ENCODE measurements around the gene MYL4. TPM values are rescaled to one million over a fixed set of nuclear protein-coding genes. Genes with fewer than 3 reads are reported as not detected.

MYL4 gene
- total and polyA plus RNA-seq, 2 of the 8 experiments (the other 6 are each of a cell fraction or from before 2014, with no cell fraction given) = 0.12 TPM; not detected in 1

- CTCF ChIA-PET (ENCODE audit: partially characterized antibody) = interaction anchor here (3.1 to 7.3 kb wide), 2 partner anchors 11 to 82 kb away, joined by 16 to 105 read pairs; no protein-coding TSS in a partner anchor
- no peak overlapping the region for H3K4me3 ChIP-seq (ENCODE audit: extremely low read depth in 1 of 4, insufficient read depth in 2 of 4, low read depth in 3 of 4, low read length in 4 of 4)
- no peaks in the 10 kb centered on the region for H3K23me2 ChIP-seq (ENCODE audit: low read depth, low read length)
- H3K9me3 ChIP-seq (ENCODE audit: insufficient read depth in 2 of 2, low read depth in 1 of 2, low read length in 1 of 2) = no peaks in the 10 kb centered on the region
- no peak overlapping the region for H2AFZ ChIP-seq (ENCODE audit: low read length)
- POLR2A ChIA-PET (ENCODE audit: partially characterized antibody) = interaction anchor here (0.6 kb wide), 1 partner anchor 307 kb away, joined by 3 read pairs; no protein-coding TSS in a partner anchor
- no peak overlapping the region for H3K18ac ChIP-seq (ENCODE audit: extremely low read depth, low read length)
- no peak overlapping the region for H3K4me2 ChIP-seq (ENCODE audit: insufficient read depth in 1 of 2, low read depth in 2 of 2, low read length in 2 of 2)
- H4K91ac ChIP-seq (replicated peaks; ENCODE audit: insufficient read length, low read length) = no peak overlapping the region
- WGBS, 2 experiments (ENCODE audit: extremely low coverage in 1 of 2, insufficient coverage in 1 of 2, insufficient read length in 1 of 2, insufficient replicate concordance in 2 of 2, low coverage in 1 of 2, low lambda C conversion rate in 2 of 2, missing lambda C conversion rate in 1 of 2) = 82% methylated on average over 3 of the region's 3 CpGs; no CpG with 5 or more reads in 1 of the 2 experiments
- H4K5ac ChIP-seq (ENCODE audit: insufficient read length, low read depth, low read length) = no peak overlapping the region
- no peak overlapping the region for H3K9ac ChIP-seq (replicated peaks in 1 of 4; ENCODE audit: extremely low read depth in 1 of 4, low read depth in 3 of 4, low read length in 3 of 4)
- DNase-seq (ENCODE audit: low read depth in 1 of 2, low spot score in 2 of 2) (no peak), FAIRE-seq (no peak)
- no peaks in the 10 kb centered on the region for H3K36me3 ChIP-seq (ENCODE audit: control insufficient read depth in 2 of 4, insufficient read depth in 4 of 4, low read length in 3 of 4)
- H2BK15ac ChIP-seq (ENCODE audit: low read length) = no peak overlapping the region
- 0 out of 7 replicates have a peak, but pooled peaks cover 0 to 1% (median 0%) of the 10 kb centered on the region in 4 experiments for H3K27me3 ChIP-seq (replicated peaks in 1 of 4; ENCODE audit: control insufficient read depth in 3 of 4, extremely low read depth in 1 of 4, insufficient read depth in 3 of 4, low read length in 3 of 4)
- H2BK12ac ChIP-seq (ENCODE audit: low read depth, low read length) = no peak overlapping the region
- TF ChIP-seq CHD2 (IDR thresholded peaks at IDR 0.05; ENCODE audit: low read length) (no peak), MAX (IDR thresholded peaks at IDR 0.05) (no peak), POU5F1 (IDR thresholded peaks at IDR 0.05; ENCODE audit: low read depth, low read length) (no peak), SP1 (IDR thresholded peaks at IDR 0.05; ENCODE audit: low read depth, low read length) (no peak), TCF12 (IDR thresholded peaks at IDR 0.05; ENCODE audit: low read depth, low read length) (no peak), RAD21 (IDR thresholded peaks at IDR 0.05 in 1 of 2, conservative IDR thresholded peaks at IDR 0.05 in 1 of 2; ENCODE audit: low read depth in 2 of 2, low read length in 2 of 2) (no peak), SAP30 (IDR thresholded peaks at IDR 0.05; ENCODE audit: insufficient read depth, insufficient replicate concordance, low read length) (no peak), CBX5 (IDR thresholded peaks at IDR 0.05; ENCODE audit: low read depth, low read length) (no peak), SP2 (IDR thresholded peaks at IDR 0.05; ENCODE audit: low read length) (no peak), BCL11A (IDR thresholded peaks at IDR 0.05; ENCODE audit: low read depth in 2 of 2, low read length in 2 of 2) (no peak), NANOG (IDR thresholded peaks at IDR 0.05; ENCODE audit: insufficient read depth, low read depth, low read length, poor library complexity, severe bottlenecking) (no peak), ZNF274 (IDR thresholded peaks at IDR 0.05; ENCODE audit: borderline replicate concordance, extremely low read depth, low read length) (no peak), BACH1 (IDR thresholded peaks at IDR 0.05; ENCODE audit: low read length) (no peak)
- no peaks in the 10 kb centered on the region for H3K79me1 ChIP-seq (ENCODE audit: low read depth, low read length)
- peak overlapping the region; percentile 7; the same call in 1 of the 2 replicates for H4K8ac ChIP-seq (ENCODE audit: extremely low read depth, insufficient read depth, low read length)
- no peaks in the 10 kb centered on the region for H3K79me2 ChIP-seq (ENCODE audit: control insufficient read depth in 1 of 2, insufficient read depth in 2 of 2, low read length in 2 of 2)
- H2AK5ac ChIP-seq (ENCODE audit: low read depth, low read length) = no peak overlapping the region
- H2BK120ac ChIP-seq (replicated peaks; ENCODE audit: low read depth, low read length) = no peak overlapping the region
- no peak overlapping the region for H3K14ac ChIP-seq (ENCODE audit: insufficient read length)
- H3K4ac ChIP-seq (replicated peaks; ENCODE audit: insufficient read length, low read depth, low read length) = no peak overlapping the region
- H3K56ac ChIP-seq (replicated peaks; ENCODE audit: insufficient read length, low read depth, low read length) = no peak overlapping the region
- H2BK20ac ChIP-seq (ENCODE audit: low read length) = no peak overlapping the region
- peaks cover 0 to 3% (median 3%) of the 10 kb centered on the region in 4 experiments; a peak in 3 of 7 replicates for H3K4me1 ChIP-seq (replicated peaks in 1 of 4; ENCODE audit: control insufficient read depth in 3 of 4, insufficient read depth in 4 of 4, low read length in 3 of 4)
- H3K23ac ChIP-seq (ENCODE audit: insufficient read length) = no peak overlapping the region
- no peak overlapping the region for H3K27ac ChIP-seq (ENCODE audit: low read depth, low read length)
- no peaks in the 10 kb centered on the region for H4K20me1 ChIP-seq (replicated peaks in 1 of 2; ENCODE audit: control insufficient read depth in 1 of 2, insufficient read depth in 2 of 2, low read length in 2 of 2)
- no peak overlapping the region for H2BK5ac ChIP-seq (ENCODE audit: low read depth, low read length)
Measured at GRCh38 chr17:47231866-47232265, 22.7 kb downstream of the MYL4 start.
